ENCODE measurements around the gene CNTN1.
"Not testable (repeated sequence)": the region's sequence is repeated elsewhere in the genome, so short reads cannot be mapped to it uniquely, and the experiment has no call there.

CNTN1 gene

DNA sequence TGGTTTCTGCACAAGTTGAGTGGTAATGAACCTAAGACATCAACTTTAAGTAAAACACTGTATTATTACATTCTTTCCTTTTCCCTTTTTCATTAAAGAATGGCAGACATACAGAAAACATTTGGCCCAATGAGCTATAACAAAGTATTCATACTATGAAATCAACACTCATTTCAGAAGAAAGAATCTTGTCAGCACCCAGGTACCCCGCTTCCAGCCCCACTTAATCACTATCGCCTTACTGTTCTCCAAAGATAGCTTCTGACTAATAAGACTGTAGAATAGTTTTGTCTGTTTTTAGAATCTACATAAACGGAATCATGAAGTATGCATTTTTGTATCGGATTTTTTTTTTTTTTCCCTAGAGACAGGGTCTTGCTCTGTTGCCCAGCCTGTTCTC is 9.5 kb downstream of the CNTN1 start:
- DNase-seq, result no peak

DNA sequence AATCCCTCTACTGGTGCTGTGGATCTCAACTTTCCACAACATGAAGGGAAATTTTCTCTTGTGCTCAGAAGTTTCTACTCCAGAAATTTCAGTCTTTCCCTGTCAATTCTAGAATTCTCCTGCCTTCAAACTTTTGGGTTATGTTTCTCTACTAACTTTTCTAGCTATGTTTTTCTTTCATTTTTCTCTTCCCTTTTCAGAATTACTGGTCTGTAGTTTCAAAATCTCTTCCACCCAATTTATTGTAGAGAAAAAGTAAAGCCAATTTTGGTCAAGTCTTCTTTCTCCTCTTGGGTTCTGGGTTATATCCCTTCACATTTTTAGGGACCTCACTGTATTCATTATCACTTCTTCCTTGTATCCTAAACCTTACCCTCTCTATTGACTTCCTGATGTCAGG is 18.9 kb downstream of the CNTN1 start:
- DNase-seq, result no peak

DNA sequence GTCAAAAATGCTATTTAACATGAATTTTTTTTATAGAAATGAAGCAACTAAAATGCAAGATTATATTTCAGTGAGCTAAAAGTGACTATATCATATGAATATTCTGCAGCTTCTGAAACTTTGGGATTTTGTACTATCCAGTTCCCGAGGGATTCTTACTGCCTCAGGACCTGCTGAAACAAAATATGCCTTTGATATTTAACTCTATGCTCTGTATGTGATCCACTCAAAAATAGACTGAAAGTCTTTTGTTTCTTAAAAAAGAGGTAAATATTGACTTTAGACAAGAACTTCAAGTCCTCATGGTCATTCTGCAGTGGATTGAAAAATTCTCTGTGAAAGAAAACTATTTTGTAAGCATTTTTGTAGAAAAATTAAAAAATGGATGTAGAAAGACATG is 22.4 kb downstream of the CNTN1 start:
- DNase-seq, result no peak

DNA sequence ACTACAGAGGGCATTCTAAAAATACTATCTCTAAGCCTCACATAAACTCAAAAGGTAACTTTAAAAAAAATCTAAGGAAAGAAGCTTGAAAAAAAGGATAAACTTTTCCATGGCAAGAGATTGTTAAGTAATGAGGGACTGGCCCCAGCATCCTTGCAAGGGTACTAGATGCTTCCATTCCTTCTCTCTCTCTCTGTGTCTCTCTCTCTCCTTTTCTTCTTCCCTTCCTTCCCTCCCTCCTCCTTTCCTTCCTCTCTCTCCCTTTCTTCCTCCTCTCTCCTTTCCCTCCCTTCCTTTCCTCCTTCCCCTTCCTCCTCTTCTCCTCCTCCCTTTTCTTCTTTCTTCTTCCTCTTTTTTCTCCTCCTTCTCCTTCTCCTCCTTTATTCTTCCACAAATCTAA is 23.8 kb downstream of the CNTN1 start:
- DNase-seq, result no peak

DNA sequence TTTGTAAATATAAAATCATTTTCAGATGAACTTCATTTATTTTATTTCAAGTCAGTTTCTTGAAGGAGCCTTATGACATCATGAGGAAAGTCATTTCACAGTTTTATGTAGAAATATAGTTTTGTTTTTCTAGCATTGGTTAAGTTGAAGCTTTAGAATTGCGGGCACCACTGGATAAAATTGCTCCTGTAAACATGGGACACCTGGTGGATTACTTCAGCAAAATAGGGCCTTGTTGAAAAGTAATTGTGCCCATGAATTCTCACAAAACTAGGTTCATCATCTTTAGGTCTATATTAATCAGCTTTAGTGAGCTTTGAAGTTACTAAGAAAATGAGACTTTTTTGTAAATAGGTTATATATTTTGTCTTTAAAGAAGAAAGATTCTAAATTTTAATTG is 25.3 kb downstream of the CNTN1 start:
- DNase-seq, result no peak

DNA sequence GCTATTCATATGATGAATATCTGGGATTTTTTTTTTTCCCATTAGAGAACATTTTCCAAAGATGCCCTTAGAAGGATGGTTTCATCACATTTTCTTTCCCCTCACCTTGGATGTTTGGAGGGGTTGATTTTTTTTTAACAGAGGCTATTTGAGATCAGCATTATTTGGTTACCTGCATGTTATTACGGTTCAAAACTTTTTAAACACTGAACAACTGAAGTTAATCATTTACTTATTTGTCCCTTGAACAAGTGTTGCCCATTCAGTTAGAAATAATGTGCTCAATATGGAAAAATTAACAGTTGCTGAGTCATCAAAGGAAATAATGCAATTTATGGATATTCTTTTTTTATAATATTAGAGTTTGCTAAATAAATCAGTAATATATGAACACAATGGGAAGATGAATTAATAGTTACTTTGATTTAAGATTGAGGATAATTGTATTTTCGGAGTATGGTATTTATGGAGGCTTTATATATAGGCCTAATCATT is 26.7 kb downstream of the CNTN1 start:
- DNase-seq, result no peak

DNA sequence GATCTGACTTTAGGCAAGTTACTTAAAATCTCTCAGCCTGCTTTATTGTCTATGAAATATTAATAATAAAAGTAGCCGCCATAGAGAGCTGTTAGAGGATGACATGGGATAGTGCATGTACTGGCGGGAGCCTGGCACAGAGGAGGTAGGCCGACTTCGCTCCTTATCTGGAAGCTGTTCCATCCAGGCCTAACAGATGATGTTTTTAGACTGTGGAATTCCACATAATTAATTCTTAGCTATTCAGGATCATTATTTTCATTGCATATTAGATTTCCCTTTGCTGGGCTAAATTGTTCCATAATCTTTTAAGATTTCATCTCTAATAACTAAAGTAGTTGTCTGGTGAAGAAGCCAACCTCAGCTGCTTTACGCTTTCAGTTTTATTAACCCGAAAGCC is 30.8 kb downstream of the CNTN1 start:
- DNase-seq, result no peak

DNA sequence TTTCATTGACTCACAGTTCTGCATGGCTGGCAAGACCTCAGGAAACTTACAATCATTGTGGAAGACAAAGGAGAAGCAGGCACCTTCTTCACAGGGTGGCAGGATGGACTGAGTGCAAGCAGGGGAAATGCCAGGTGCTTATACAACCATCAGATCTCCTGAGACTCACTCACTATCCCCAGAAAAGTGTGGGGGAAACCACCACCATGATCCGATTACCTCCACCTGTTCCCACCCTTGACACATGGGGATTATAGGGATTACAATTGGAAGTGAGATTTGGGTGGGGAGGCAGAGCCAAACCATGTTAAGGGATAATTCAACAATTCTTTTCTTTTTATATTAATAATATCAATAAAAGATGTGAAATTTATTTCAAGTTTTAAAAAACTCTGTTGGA is 34.1 kb downstream of the CNTN1 start:
- no peak for DNase-seq

DNA sequence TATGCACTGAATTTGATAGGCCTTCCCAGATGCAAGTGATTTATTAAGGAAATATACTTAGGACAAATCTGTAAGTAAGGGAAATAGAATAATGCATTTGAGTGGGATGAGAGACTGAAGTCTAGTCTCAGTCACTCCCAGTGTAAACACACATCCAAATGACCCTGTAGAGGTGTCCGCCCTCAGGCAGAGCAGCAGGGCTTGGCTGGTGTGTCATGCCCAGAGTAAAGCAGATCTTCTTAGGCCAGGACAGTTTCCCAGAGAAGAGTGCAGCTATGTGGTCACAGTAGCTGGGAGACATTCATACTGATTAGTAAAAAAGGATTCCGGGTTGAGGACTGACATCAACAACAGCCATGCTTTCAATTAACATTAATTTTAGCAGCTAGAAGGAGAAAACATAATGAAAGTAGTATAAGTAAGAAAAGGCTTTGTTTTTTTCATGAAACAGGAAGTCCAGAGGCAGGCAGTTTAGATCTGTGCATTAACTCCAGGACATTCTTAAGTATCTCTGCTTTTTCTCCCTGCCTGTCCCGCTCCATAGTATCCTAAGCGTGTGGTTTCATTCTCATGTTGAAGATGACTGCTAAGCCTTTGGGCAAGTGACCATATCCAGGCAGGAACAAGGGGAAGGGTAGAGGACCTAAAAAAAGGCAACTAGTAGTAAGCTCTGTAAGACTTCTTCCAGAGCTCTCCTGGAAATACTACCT is 35.7 kb downstream of the CNTN1 start:
- DNase-seq, result no peak

DNA sequence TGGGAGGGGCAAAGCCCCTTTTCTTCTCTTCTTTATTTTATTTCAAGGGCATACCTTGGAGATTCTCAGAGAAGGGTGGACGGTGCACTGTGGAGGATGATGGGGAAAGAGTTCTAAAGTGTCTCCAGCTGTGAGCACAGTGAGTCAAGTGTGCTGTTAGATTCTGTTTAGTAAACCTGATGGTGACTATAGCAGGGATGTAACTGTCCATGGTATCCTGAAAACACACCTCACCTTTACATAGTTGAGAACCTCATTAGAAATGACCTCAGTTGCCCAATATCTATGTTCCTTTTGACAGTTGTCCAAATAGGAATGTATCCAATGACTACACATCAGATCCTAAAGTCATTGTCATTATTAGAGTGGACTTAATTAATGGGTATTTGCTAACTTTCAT is 38.0 kb downstream of the CNTN1 start:
- no peak for DNase-seq

DNA sequence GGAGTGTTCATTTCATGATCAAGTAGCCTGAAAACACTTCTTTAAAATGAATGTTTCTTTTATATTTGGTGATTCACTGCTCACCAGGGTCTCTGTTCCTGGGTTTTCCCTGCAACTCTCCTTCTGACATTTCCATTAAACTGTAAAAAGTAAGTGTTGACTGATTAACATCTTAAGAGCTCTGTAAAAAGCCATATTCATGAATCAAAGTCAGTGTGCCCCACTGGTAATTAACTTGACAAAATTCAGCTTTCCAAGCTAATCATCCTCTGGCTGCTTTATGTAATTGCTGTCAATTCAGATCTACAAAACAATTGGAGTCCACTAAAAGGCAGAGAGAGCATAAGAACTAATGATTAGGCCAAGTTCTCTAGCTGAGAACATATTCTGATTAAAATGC is 41.6 kb downstream of the CNTN1 start:
- no peak for DNase-seq

DNA sequence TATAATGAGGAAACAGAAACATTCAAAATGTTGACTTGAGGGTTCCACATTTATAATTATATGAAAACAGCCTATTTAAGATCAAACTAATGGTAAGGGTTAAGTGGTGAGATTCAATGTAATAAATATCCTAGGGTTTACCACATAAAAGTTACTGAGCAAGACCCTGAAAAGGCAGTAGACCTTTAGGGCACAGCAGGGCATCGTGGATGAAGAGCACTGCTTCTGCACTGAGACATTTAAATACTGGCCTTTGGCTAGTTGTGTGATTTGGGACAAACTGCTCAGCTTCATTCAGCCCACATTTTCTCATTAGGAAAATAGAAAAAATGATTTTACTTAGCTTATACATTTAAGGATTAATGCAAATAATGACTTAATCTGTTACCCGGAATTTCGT is 42.0 kb downstream of the CNTN1 start:
- DNase-seq, result no peak

DNA sequence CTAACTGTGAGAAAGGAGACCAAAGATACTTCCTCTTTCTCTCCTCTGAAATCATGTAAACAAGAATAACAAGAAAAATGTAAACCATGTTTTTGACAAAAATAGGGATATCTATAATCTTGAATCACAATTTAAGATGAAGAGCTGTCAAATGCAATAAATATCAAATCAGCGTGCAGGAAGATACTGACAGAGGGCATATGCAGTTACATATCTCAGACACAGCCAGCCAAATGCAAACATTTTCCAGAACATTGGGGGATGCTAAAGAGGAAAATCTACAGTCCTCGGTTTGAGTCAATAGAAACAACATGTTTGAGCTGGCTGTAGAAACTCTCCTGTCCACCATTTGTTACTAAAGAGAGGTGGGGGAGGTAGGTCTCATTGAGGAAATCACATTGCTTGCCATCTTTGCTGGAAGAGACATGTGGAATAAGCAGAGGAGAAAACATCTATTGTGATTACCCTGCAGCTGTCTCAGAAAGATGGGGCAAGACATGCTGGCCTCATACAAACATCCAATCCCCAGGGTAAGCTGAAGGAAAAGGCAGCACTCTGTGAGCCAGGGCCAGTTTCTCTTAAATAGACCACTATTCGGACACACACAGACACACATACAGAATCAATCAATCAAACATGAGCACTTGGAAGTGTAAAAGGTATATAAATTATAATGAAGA is 43.5 kb downstream of the CNTN1 start:
- DNase-seq, result no peak

DNA sequence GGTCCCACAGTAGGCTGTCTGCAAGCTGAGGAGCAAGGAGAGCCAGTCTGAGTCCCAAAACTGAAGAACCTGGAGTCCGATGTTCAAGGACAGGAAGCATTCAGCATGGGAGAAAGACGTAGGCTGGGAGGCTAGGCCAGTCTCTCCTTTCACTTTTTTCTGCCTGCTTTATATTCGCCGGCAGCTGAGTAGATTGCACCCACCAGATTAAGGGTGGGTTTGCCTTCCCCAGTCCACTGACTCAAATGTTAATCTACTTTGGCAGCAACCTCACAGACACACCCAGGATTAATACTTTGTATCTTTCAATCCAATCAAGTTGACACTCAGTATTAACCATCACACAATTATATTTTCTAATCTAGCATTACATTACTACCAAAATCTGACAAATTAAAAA is 45.2 kb downstream of the CNTN1 start:
- not testable (repeated sequence) for DNase-seq

DNA sequence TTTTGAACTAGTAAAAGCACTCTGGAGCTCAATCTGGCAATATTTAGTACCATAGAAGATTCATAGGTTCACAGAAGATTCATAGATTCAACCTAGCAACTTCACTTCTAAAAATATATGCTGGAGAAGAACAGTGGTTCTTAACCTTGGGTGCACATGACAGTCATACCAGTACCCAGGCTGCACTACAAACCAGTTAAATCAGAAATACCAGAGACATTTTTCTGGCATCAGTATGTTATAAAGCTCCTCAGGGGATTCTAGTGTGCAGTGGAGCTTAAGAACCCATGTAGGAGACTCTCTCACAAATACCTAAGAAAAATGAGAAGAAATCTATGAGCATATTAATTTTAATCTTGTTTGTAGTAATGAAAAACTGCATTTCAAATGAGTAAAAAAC is 46.6 kb downstream of the CNTN1 start:
- no peak for DNase-seq

DNA sequence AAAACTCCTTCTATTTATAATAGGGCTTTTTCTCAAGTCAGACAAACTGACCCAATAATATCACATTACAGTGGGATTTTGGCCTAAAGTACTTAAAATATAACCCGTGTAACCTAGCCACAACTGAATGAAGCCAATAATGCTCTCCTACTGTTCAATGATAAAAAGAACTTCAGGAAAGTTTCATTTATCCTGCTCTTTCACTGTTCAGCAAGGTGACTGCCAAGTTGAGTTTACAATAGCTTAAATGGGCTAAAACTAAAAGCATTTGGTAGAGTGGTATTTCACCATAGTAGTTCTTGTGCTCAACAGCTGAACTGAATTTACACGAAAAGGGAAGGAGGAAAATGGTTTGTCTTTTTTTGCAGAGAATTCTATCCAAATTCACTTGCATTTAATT is 49.8 kb downstream of the CNTN1 start:
- no peak for DNase-seq

DNA sequence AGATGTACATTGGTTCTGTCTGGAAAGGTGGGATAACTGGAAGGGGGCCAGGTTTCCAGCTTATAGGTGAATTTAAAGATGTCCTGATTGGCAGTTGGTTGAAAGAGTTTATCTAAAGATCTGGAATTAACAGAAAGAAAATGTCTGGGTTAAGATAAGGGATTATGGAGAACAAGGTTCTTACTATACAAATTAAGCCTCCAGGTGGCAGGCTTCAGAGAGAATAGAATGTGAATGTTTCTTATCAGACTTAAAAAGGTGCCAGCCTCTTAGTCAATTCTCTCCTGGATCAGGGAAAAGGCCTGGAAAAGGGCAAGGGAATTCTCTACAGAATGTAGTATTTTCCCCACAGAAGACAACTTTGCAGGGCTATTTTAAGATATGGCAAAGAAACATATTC is 53.1 kb downstream of the CNTN1 start:
- DNase-seq, result no peak

DNA sequence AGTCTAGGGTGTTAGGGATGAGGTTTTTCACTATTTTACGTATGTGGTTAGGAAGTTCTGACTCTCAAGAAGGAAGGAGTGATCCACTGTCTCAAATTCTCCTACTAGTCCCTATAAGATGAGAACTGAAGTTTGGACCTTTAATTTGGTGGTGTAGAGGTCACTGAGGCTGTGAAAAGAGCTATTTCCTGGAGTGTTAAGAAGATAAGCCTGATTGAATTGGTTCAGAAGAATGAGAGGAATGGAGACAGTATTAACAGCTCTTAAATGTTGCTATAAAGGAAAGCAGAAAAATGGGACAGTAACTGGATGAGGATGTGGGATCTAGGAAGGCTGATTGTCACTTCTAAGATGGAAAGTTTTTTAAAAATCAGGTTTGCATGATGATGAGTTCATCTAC is 57.6 kb downstream of the CNTN1 start:
- no peak for DNase-seq

DNA sequence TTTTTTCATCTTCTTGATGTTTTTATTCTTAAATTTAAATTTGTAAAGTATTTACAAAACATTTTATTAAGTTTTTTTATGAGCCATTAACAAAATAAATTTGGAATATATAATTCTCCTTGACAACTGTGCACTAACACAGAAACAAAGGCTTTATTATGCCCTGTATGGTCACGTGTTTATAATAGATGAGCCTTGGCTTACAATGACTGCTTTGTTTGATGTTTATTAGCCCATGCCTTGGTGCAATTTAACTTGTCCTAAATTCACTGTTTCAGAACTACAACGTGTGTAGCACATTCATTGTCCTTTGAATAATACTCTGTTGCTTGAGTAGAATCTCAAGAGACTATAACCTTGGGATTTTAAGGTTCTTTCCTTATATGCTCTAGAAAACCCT is 59.8 kb downstream of the CNTN1 start:
- DNase-seq, result no peak

DNA sequence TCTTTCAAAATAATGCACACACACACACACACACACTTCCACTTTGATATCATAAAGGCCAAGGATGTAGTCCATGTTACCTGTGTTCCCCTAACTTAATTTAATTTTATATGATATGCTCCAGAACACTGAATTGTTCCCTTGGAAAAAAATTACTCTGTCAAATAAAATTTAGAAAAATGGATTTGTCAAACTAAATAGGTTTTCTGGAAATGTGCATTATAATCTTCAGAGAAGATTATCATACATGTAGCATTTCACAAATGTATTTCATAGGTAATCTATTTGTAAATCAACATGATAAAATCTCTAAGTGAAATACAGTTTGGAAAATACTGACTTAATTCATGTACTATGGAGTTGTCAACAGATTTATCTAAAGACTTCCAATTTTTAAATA is 68.6 kb downstream of the CNTN1 start:
- no peak for DNase-seq

DNA sequence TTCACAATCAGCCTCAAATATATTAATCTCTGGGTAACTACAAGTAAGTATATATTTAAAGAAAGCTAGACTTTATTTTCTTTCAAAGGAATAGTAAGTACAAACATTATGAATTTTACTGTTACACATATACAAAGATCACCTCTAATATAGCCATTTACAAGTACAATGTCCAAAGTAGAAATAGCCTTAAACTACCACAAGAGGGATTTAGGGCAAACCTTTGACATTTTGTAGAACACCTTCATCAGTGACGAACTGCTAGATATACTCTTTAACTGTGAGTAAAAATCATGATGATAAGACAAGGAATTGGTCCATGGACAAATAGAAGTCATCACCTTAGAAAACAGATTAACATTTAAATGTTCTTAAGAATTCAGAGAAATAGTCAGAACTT is 69.8 kb downstream of the CNTN1 start:
- DNase-seq, result no peak

DNA sequence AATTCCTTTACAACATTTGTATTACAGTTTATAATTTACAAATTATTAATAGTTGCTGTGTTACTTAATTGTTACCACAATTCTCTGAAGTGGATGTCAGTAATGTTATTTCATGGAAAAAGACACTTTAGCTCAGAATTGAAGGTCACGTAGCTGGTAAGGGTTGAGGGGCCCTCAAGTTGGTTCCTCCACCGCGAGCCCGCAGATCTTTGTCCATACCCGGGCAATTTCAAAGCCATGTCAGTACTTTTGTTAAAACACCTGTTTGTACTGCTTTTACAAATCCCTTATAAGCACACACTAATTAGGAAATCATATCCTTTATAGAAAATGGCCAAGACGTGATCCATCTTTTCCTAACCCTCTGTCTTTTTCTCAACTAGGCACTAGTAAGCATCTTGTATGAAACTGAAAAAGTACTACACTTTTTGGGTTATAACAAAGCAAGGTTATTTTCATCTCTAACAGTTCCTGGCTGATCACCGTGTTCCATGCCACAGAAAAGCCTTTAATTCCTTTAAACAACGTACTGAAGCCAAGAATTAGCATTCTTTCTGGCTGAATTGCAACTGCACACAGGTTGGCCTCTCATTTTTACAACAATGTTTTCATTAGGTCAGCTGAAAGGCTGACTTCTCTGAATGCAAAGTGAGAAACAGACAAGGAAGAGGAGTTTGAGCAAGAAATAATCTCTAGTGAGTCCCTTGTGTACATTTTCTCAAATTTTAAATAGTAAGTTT is 76.1 kb downstream of the CNTN1 start:
- no peak for DNase-seq

DNA sequence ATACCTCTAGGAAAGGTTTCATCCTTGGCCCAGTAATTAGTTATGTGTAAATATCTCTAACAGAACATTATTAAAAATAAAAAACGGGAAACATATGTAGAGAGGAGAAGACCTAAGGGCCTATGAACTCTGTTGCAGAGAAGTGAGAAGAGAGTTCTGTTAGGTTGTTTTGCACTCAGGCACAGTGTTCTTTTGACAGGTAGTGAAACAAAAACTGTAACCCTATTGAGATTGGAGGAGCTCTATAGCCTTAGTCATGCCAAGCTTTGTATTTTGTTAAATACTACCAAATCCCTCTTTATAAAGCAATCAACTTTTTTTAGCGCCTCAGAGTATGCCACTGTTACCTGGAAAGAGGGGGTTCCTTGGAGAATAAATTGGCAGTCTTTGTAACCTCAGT is 77.6 kb downstream of the CNTN1 start:
- DNase-seq, result no peak

DNA sequence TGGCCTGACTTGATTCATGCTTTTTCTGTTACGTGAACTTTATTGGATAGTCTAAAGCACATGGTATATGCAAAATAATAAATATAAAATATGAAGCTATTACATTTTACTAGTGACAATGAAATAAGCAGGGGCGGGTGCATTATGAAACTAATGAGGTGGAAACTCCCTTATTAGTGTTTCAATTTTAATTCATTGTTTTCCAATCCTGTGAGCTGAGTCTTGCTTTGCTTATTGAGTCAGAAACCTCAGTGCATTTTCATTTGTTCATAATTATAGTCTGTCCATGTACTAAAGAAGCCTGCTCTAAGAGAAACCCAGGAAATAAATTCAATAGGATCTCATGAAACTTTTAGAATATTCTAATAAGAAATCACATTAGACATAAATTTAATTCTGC is 78.5 kb downstream of the CNTN1 start:
- no peak for DNase-seq

All from activated T-cell treated with anti-CD3 and anti-CD28 coated beads for 4 hours (primary cell).